ENCODE measurements around the gene IL1R1.
A peak's percentile ranks its signal among the peaks of the same experiment; 100 is the strongest.
"Not testable (repeated sequence)": the region's sequence is repeated elsewhere in the genome, so short reads cannot be mapped to it uniquely, and the experiment has no call there.

IL1R1 gene

GRCh38 chr2:102111823-102112222 is 30.7 kb upstream of the IL1R1 start:
- DNase-seq = no peak

DNA sequence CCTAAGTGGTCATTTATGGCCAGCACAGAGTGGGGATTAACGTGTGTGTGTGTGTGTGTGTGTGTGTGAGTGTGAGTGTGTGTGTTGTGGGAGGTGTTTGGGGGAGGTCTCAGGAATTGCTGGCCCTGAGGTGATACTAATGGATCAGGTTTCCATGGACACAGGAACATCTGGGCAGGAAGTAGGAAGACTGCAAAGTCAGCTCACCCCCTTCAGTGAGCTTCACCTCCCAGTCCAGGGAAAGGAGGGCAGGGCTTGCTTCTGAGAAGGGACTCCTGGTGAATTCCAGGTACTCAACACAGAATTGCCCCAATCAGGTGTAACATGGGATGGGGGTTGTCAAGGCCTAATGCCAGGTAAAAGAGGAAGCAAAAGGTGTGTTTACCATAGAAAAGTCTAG is 30.3 kb upstream of the IL1R1 start:
- no peak for DNase-seq

GRCh38 chr2:102112692-102113665 is 29.6 kb upstream of the IL1R1 start:
- DNase-seq = no peak

DNA sequence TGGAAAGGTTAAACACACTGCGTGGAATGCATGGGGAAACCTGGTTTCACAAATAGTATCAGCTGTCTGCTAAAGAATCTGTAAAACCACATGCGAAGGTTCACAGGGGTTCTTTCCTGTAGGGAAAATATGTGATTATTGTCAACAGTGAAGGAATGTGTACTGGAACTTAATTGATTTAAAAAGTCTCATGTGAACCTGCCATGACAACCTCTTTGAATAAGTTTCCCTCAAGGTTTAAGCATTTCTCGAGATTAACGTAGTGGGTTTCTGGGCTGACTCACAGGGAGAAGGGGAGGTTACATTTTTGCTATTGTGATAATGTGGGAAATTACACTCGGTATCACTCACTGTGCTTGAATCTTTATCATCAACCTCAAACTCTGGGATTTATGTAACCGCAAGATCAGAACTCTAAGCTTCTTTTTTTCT is 28.2 kb upstream of the IL1R1 start:
- no peak for DNase-seq

GRCh38 chr2:102114851-102115497 is 27.6 kb upstream of the IL1R1 start:
- no peak for DNase-seq

GRCh38 chr2:102116630-102117471 is 25.7 kb upstream of the IL1R1 start:
- DNase-seq = no peak

DNA sequence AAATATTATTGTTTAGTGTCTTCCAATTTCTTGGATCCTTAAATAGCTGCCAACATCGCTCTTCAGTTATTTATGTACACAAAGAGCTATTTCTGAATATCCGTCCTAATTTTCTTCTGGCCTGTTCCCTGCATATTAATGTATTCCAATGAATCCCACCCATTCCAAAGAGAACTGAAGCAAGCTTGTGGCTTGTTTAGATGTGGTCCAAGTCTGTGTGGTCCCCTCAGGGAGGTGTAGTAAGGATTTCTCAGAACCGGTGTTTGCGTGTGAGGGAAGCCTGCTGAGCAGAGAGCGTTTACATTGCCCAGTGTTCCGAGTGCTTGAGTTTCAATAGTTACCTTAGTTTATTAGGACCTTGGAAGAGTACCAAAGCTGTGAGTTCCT is 25.1 kb upstream of the IL1R1 start:
- no peak for DNase-seq

- no peak for DNase-seq
Measured at GRCh38 chr2:102119255-102119654, 23.3 kb upstream of the IL1R1 start.

GRCh38 chr2:102120261-102120660 is 22.3 kb upstream of the IL1R1 start:
- no peak for DNase-seq

GRCh38 chr2:102120701-102121159 is 21.8 kb upstream of the IL1R1 start:
- no peak for DNase-seq

DNA sequence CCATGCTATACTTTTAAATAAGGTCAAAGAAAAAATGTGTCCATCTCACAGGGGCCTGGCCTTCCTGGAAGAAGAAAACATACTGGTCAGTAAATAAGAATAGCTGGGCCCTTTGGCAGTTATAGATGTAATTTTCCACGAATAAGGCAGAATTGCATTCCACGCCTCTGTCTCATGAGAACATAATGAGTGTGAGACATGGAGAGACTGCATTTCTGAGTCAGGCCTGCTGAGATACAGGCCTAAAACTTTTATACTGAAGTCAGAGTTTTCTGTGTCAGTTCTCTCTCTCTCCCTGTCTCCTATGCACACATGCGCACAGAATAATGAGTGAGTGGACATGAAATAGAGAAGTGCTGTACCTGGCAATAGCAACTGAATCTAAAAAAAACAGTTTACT is 20.4 kb upstream of the IL1R1 start:
- DNase-seq = no peak

- DNase-seq = no peak
Measured at GRCh38 chr2:102122909-102123308, 19.6 kb upstream of the IL1R1 start.

GRCh38 chr2:102124421-102124820 is 18.1 kb upstream of the IL1R1 start:
- not testable (repeated sequence) for DNase-seq

DNA sequence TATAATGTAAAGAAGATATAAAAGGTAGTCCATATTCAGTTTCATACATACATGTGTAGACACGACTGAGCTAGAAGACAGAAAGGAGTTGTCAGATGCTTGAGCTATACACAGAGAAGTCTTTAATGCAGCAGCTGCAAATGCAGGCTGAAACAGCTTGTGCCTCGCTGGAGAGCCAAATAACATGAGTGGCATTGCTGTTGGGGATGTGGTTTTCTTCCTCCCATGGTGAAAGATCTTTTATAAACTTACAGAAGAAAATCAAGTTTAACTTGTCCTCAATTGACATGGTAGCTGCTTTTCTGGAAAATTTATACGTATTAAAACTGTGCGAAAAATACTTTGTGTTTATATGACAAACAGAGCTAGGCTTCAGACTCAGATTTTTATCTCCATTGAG is 16.4 kb upstream of the IL1R1 start:
- no peak for DNase-seq

GRCh38 chr2:102126660-102127059 is 15.9 kb upstream of the IL1R1 start:
- no peak for DNase-seq

- DNase-seq = no peak
Measured at GRCh38 chr2:102129082-102129481, 13.5 kb upstream of the IL1R1 start.

DNA sequence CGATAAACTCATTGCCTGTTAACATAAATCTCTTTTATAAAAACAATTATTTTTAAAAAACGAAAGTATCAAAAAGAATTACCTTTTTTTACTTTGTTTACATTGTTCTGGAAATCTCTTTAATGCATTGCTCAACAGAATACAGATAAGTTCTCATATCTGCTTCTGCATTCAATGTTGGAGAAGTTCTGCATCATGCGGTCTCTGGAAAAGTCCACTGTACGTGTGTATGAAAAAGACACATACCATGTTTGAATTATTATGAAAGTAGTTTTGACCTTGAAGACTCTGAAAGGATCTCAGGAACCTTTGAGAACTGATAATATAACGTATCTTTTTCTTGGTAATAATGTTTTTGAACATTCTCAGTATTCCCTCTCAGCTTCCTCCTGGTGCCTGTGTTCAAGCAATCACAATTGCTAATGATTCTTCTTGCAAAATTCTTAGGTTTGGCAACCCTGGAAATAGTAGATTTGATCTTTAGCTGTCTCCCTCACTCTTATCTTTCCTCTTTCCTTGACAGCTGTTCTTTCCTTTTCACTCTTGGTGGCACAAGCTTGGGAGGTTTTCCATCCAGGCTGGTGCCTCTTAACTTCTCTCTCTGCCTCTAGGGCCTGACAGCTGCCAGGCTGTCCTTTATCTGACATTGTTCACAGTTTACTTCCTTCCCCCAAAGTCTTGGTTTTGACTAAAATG is 12.4 kb upstream of the IL1R1 start:
- peak in 1 of 2 donors; percentile 58 for DNase-seq

- no peak for DNase-seq
Measured at GRCh38 chr2:102130647-102130991, 11.9 kb upstream of the IL1R1 start.

DNA sequence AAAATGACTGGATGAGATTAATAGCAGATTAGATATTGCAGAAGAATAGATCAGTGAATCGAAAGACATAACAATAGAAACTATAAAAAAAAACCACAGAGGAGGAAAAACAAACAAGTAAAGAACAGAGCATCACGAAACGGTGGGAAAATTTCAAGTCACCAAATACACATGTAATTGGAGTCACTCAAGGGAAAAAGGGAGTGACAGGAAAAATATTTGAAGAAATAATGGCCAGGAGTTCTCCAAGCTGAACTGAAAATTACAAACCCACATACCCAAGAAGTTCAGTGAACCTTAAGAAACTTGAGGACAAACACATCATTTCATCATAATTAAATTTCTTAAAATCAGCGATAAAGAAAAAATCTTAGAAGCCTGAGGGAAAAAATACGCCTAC is 11.0 kb upstream of the IL1R1 start:
- no peak for DNase-seq

- no peak for DNase-seq
Measured at GRCh38 chr2:102137138-102137537, 5.4 kb upstream of the IL1R1 start.

DNA sequence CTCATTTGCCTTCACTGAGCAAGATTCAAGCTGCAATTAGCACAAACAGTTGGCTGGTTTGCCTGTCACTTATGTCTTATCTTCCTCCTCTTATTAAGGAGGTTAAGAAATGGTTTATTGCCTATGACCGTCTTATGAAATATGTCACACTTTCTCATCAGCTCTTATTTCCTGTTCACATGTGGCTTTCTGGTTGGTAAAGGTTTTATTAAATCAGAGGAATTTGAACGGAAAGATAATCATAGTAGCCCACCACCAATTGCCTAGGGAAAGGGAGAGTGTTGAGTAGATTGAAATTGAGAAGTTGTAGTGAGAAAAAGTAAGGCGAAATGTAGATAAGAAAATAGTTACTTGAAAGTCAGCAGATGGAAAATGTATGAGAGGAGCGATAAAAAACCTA is 4.2 kb upstream of the IL1R1 start:
- peak in 1 of 2 donors; percentile 72 for DNase-seq

DNA sequence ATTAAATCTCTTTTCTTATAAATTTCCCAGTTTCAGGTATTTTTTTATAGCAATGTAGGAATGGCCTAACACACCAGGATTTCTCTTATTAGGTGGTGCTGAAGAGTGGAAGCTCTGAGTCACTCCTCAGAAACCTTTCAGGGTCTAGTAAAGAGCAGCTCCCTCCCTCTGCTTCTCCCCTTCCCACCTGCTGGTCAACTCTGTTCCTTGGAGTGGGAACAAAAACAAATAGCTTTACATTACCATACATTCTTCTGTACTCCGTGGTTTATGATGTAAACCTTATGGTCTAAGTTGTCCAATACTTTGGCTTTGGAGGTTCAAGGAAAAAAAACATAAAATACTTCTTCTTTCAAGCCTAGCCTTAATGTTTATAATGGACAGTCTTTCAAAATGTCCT is 2.7 kb upstream of the IL1R1 start:
- no peak for DNase-seq

DNA sequence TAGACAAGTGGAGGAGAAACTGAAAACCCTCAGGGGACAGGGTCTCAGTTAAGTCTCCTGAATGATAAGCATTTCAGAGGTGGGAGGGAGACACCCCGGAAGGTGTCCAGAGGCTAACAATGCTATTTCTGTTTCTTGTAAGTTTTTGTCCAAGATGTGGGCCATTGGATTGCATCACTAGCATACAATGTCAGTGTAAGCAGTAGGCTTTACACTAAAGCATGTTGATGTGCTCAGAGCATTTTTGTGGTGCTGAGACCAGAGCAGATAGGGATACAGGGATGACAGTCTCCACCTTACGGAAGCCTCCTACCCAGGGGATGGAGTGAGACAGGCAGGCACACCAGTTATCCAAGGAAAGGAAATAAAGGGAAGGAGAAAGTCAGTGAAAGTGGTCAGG is 2.2 kb upstream of the IL1R1 start:
- DNase-seq = no peak

Data from bone marrow (tissue), 2 donors.